Naive thymus-derived CD4-positive, alpha-beta T cell (primary cell): Measurements from ENCODE around the gene DYRK1A. TPM values are rescaled to one million over a fixed set of nuclear protein-coding genes. Genes with fewer than 3 reads are reported as not detected.
"Not testable (repeated sequence)": the region's sequence is repeated elsewhere in the genome, so short reads cannot be mapped to it uniquely, and the experiment has no call there.

Experiments
- ATAC-seq: fragments of 150-1000 bp; cut with Tn5 transposase; 2 replicates; pipeline ENCODE4 v1.10.0; 2021; ENCODE audit warnings: mild to moderate bottlenecking, moderate library complexity
- CTCF ChIA-PET: fragments of 350-600 bp; sonication (Branson Sonifier 250); formaldehyde crosslinking; loops from one replicate; lab custom pipeline; 2021; ENCODE audit warnings: antibody characterized with exemption; lab: Charles Lee
- POLR2A ChIA-PET: fragments of 350-600 bp; sonication (Branson Sonifier 250); formaldehyde crosslinking; loops from one replicate; lab custom pipeline; 2021; ENCODE audit warnings: antibody characterized with exemption, inconsistent platforms; lab: Charles Lee
- DNase-seq, 9 donors: peaks; one replicate each; pipeline versions ENCODE4 v3.0.0 to v3.0.0-alpha.2; 2020 to 2022; ENCODE audit warnings: mixed read lengths in 1 of 9
- H3K27ac ChIP-seq: one replicate; pipeline ENCODE4 v1.7.0; 2013; ENCODE audit warnings: mild to moderate bottlenecking, low read depth, low read length, moderate library complexity
- H3K27me3 ChIP-seq, 2 donors: one replicate each; pipeline ENCODE4 v1.7.0; 2013; ENCODE audit warnings: low read length in 2 of 2, mild to moderate bottlenecking in 2 of 2, moderate library complexity in 2 of 2; ENCODE audit not compliant: control insufficient read depth in 2 of 2, insufficient read depth in 2 of 2
- H3K36me3 ChIP-seq, 3 experiments: 1 replicate in 2 of 3; 2 replicates in 1 of 3; pipeline ENCODE4 v1.7.0; 2013; ENCODE audit warnings: low read length in 3 of 3, mild to moderate bottlenecking in 3 of 3, moderate library complexity in 1 of 3; ENCODE audit not compliant: insufficient read depth in 3 of 3, control insufficient read depth in 2 of 3
- H3K4me1 ChIP-seq, 2 donors: one replicate each; pipeline ENCODE4 v1.7.0; 2013; ENCODE audit warnings: low read length in 2 of 2, mild to moderate bottlenecking in 2 of 2, moderate library complexity in 1 of 2; ENCODE audit not compliant: control insufficient read depth in 2 of 2, insufficient read depth in 2 of 2
- H3K4me3 ChIP-seq: 2 replicates; pipeline ENCODE4 v1.7.0; 2013; ENCODE audit warnings: mild to moderate bottlenecking, low read length
- H3K9me3 ChIP-seq, 3 experiments: 1 replicate in 2 of 3; 2 replicates in 1 of 3; pipeline ENCODE4 v1.7.0; 2013; ENCODE audit warnings: low read length in 3 of 3; ENCODE audit not compliant: control insufficient read depth in 2 of 3
- H3K27ac Mint-ChIP-seq, 9 donors: one replicate each; pipeline ENCODE4 v1.8.0; 2020 to 2022; ENCODE audit warnings: mixed read lengths in 9 of 9, mild to moderate bottlenecking in 8 of 9, moderate library complexity in 5 of 9, inconsistent platforms in 2 of 9
- H3K27me3 Mint-ChIP-seq, 5 donors: one replicate each; pipeline ENCODE4 v1.8.0; 2021 to 2022; ENCODE audit warnings: mixed read lengths in 5 of 5, mild to moderate bottlenecking in 1 of 5
- H3K36me3 Mint-ChIP-seq, 5 donors: one replicate each; pipeline ENCODE4 v1.8.0; 2020 to 2022; ENCODE audit warnings: mixed read lengths in 5 of 5, mild to moderate bottlenecking in 3 of 5, inconsistent platforms in 1 of 5
- H3K4me1 Mint-ChIP-seq, 7 donors: one replicate each; pipeline ENCODE4 v1.8.0; 2020 to 2022; ENCODE audit warnings: mixed read lengths in 7 of 7, mild to moderate bottlenecking in 3 of 7, inconsistent platforms in 1 of 7
- H3K4me3 Mint-ChIP-seq, 10 donors: one replicate each; pipeline ENCODE4 v1.8.0; 2020 to 2022; ENCODE audit warnings: mild to moderate bottlenecking in 10 of 10, mixed read lengths in 10 of 10, moderate library complexity in 6 of 10, inconsistent platforms in 2 of 10
- H3K9me3 Mint-ChIP-seq, 11 donors: one replicate each; pipeline ENCODE4 v1.8.0; 2020 to 2022; ENCODE audit warnings: mixed read lengths in 11 of 11, mild to moderate bottlenecking in 4 of 11, inconsistent platforms in 1 of 11, moderate library complexity in 1 of 11
- intact Hi-C, 2 donors: fragments of 100-400 bp; cut with micrococcal nuclease; formaldehyde crosslinking; loops; one replicate each; pipeline ENCODE4 v1.15.1; 2023
- polyA plus RNA-seq, 2 donors: library from polyadenylated mRNA; unstranded; fragments of 300-500 nt; fragmentation: Illumina TruSeq; gene quantifications; one replicate each; pipeline ENCODE4 v1.2.3, GENCODE V29; 2021
- total RNA-seq, 6 experiments: library from RNA in 5 of 6; stranded (reverse) in 5 of 6; gene quantifications; 1 replicate in 5 of 6; 2 replicates in 1 of 6; pipeline ENCODE4 v1.2.3 and lab custom pipeline; 2021 to 2026

Gene DYRK1A
- total and polyA plus RNA-seq, 7 experiments from 2014 or later: 3.3 to 142 (median 118) TPM

GRCh38 chr21:37524944-37525343 is 158.4 kb downstream of the DYRK1A start:
- H3K27ac ChIP-seq, DNase-seq, H3K27me3 Mint-ChIP-seq, H3K9me3 ChIP-seq, intact Hi-C loops, H3K4me1 ChIP-seq, H3K36me3 ChIP-seq, H3K4me3 ChIP-seq, ATAC-seq, H3K36me3 Mint-ChIP-seq, POLR2A ChIA-PET, H3K9me3 Mint-ChIP-seq, CTCF ChIA-PET, H3K27me3 ChIP-seq, H3K4me3 Mint-ChIP-seq, H3K27ac Mint-ChIP-seq, H3K4me1 Mint-ChIP-seq: not testable (repeated sequence)

- Histone ChIP-seq H3K27me3 (no peaks in the 10 kb centered on the region), H3K27ac (no peak overlapping the region), H3K9me3 (no peaks in the 10 kb centered on the region), H3K4me1 (no peaks in the 10 kb centered on the region), H3K36me3 (no peaks in the 10 kb centered on the region), H3K4me3 (no peak overlapping the region)
- Mint-ChIP-seq H3K4me1 (peaks cover 0 to 6% (median 3%) of the 10 kb centered on the region in 7 donors), H3K27ac (no peak overlapping the region), H3K9me3 (peaks cover 0 to 1% (median 0%) of the 10 kb centered on the region in 11 donors), H3K4me3 (no peak overlapping the region), H3K27me3 (peaks cover 4 to 11% (median 7%) of the 10 kb centered on the region in 5 donors), H3K36me3 (no peaks in the 10 kb centered on the region)
- intact Hi-C loops: no loop called here
- ChIA-PET POLR2A (no interaction called here), CTCF (no interaction called here)
- DNase-seq (no peak), ATAC-seq (no peak)
Measured at GRCh38 chr21:37525810-37526209, 159.2 kb downstream of the DYRK1A start.

GRCh38 chr21:37527103-37527502 is 160.5 kb downstream of the DYRK1A start:
- Mint-ChIP-seq H3K4me1 (peaks cover 0 to 6% (median 0%) of the 10 kb centered on the region in 7 donors), H3K9me3 (peaks cover 0 to 1% (median 0%) of the 10 kb centered on the region in 11 donors), H3K27ac (no peak overlapping the region), H3K27me3 (peaks cover 8 to 17% (median 12%) of the 10 kb centered on the region in 5 donors), H3K4me3 (no peak overlapping the region), H3K36me3 (no peaks in the 10 kb centered on the region)
- Histone ChIP-seq H3K27ac (no peak overlapping the region), H3K36me3 (no peaks in the 10 kb centered on the region), H3K4me3 (no peak overlapping the region), H3K4me1 (no peaks in the 10 kb centered on the region), H3K9me3 (no peaks in the 10 kb centered on the region), H3K27me3 (no peaks in the 10 kb centered on the region)
- ATAC-seq (no peak), DNase-seq (no peak)
- ChIA-PET POLR2A (no interaction called here), CTCF (no interaction called here)
- intact Hi-C loops: no loop called here

DNA sequence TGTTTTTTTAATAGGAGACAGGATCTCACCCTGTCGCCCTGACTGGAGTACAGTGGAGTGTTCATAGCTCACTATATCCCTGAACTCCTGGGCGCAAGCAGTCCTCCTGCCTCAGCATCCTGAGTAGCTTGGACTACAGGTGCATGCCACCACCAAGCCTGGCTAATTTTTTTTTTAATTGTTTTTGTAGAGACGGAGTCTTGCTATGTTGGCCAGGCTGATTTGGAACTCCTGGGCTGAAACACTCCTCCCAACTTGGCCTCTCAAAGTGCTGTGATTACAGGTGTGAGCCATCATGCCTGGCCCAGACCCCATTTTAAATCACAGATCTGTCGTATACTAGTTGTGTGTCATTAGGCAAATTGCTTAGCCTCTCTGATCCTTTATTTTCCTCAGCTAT is 161.1 kb downstream of the DYRK1A start:
- POLR2A ChIA-PET: no interaction called here
- DNase-seq (no peak), ATAC-seq (no peak)
- no peaks in the 10 kb centered on the region for H3K4me1 ChIP-seq
- intact Hi-C loops: no loop called here
- no peak overlapping the region for H3K27ac Mint-ChIP-seq
- no peaks in the 10 kb centered on the region for H3K36me3 Mint-ChIP-seq
- no peaks in the 10 kb centered on the region for H3K36me3 ChIP-seq
- no peak overlapping the region for H3K4me3 ChIP-seq
- H3K27me3 ChIP-seq: no peaks in the 10 kb centered on the region
- H3K9me3 Mint-ChIP-seq: peaks cover 0 to under 1% (median 0%) of the 10 kb centered on the region in 11 donors
- peaks cover 12 to 22% (median 15%) of the 10 kb centered on the region in 5 donors for H3K27me3 Mint-ChIP-seq
- H3K4me1 Mint-ChIP-seq: peaks cover 0 to 2% (median 0%) of the 10 kb centered on the region in 7 donors
- H3K27ac ChIP-seq: no peak overlapping the region
- H3K9me3 ChIP-seq: no peaks in the 10 kb centered on the region
- CTCF ChIA-PET: no interaction called here
- H3K4me3 Mint-ChIP-seq: no peak overlapping the region

DNA sequence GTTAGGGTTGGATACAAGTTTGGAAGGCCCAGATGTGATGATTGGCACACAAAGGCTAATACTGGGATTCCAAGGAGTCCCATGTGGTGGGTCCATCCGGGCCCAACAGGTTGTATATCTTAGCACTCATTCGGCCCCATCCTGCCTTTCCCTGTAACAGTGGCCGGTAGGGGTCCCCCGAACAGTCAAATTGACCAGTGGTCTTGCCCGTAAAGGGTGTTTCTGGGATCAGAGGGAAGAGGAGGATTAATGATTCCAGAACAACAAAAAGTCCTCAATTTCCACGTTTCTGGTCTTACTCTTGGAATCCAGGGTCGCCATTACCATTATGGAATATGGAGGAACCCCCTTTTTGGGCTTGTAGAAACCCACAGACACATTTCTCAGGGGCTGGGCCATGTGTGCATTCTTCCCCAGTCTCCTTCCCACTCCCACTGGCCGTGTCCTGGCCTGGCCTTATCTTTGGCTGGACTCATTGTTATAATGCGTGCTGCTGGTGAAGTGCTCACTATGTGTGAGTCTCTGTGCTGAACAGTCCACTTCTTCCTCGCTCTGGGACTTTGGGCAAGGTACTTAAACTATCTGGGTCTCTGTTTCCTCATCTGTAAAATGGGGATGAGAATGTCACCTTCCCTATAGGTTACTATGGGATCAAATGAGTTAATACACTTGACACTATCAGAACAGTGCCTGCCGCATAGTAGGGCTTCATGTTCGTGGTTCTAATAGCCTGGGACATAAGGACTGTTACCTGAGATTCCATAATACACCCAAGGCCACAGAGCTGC is 161.8 kb downstream of the DYRK1A start:
- Mint-ChIP-seq H3K27me3 (peaks cover 13 to 29% (median 15%) of the 10 kb centered on the region in 5 donors), H3K4me1 (no peaks in the 10 kb centered on the region), H3K27ac (no peak overlapping the region), H3K36me3 (no peaks in the 10 kb centered on the region), H3K9me3 (no peaks in the 10 kb centered on the region), H3K4me3 (no peak overlapping the region)
- H3K9me3 ChIP-seq: no peaks in the 10 kb centered on the region
- no peaks in the 10 kb centered on the region for H3K4me1 ChIP-seq
- H3K4me3 ChIP-seq: no peak overlapping the region
- no peak overlapping the region for H3K27ac ChIP-seq
- ChIA-PET CTCF (no interaction called here), POLR2A (no interaction called here)
- H3K27me3 ChIP-seq: no peaks in the 10 kb centered on the region
- ATAC-seq: no peak
- intact Hi-C loops: no loop called here
- no peak for DNase-seq
- H3K36me3 ChIP-seq: no peaks in the 10 kb centered on the region

GRCh38 chr21:37529649-37530048 is 163.1 kb downstream of the DYRK1A start:
- intact Hi-C loops: no loop called here
- H3K27ac Mint-ChIP-seq: peak overlapping the region in 1 of 9 donors; percentile 21
- no peak overlapping the region for H3K27ac ChIP-seq
- no peaks in the 10 kb centered on the region for H3K27me3 ChIP-seq
- no peaks in the 10 kb centered on the region for H3K36me3 ChIP-seq
- no peaks in the 10 kb centered on the region for H3K9me3 ChIP-seq
- H3K9me3 Mint-ChIP-seq: no peaks in the 10 kb centered on the region
- CTCF ChIA-PET: no interaction called here
- H3K4me3 Mint-ChIP-seq: no peak overlapping the region
- peaks cover 0 to 3% (median 0%) of the 10 kb centered on the region in 5 donors for H3K36me3 Mint-ChIP-seq
- ATAC-seq (no peak), DNase-seq (no peak)
- H3K27me3 Mint-ChIP-seq: peaks cover 23 to 40% (median 28%) of the 10 kb centered on the region in 5 donors
- no peaks in the 10 kb centered on the region for H3K4me1 ChIP-seq
- POLR2A ChIA-PET: interaction anchor here (0.6 kb wide), 1 partner anchor 91 kb away, joined by 4 read pairs; no protein-coding TSS in a partner anchor
- no peak overlapping the region for H3K4me3 ChIP-seq
- H3K4me1 Mint-ChIP-seq: no peaks in the 10 kb centered on the region

DNA sequence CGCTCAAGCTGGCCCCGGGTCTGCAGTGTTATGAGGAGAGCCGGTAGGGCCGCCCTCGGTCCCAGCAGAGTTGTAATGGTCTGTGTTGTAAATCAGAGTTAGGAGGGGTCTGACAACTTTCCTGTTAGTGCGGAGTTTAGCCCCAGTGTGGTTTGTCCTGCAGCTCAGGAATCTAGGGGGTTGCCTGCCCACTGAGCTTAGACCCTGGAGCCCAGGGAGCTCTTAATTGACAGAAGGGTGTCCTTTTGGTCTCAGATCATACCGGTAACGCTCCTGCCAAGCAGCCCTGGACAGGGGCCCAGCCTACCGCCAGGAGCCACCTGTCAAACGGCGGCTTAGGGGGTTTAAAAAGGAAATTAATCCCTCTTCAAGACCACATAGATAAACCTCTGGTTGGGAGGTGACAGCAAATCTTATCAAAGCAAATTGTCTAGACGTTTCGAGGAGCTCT is 164.4 kb downstream of the DYRK1A start:
- Histone ChIP-seq H3K9me3 (no peaks in the 10 kb centered on the region), H3K36me3 (no peaks in the 10 kb centered on the region), H3K27ac (no peak overlapping the region), H3K4me1 (no peaks in the 10 kb centered on the region), H3K27me3 (no peaks in the 10 kb centered on the region), H3K4me3 (no peak overlapping the region)
- Mint-ChIP-seq H3K4me1 (no peaks in the 10 kb centered on the region), H3K9me3 (peaks cover 0 to 7% (median 0%) of the 10 kb centered on the region in 11 donors), H3K27me3 (peaks cover 31 to 49% (median 41%) of the 10 kb centered on the region in 5 donors), H3K36me3 (peaks cover 0 to 5% (median 0%) of the 10 kb centered on the region in 5 donors), H3K27ac (no peak overlapping the region), H3K4me3 (no peak overlapping the region)
- CTCF ChIA-PET: no interaction called here
- intact Hi-C loops: no loop called here
- DNase-seq: no peak
- ATAC-seq: no peak
- POLR2A ChIA-PET: interaction anchor here (0.6 kb wide), 1 partner anchor 41 kb away, joined by 3 read pairs; no protein-coding TSS in a partner anchor
